GM12874 (cell line): ENCODE results near the gene GATM.

Experiments used
- CTCF ChIP-seq: IDR thresholded peaks from 2 replicates; pipeline ENCODE4 v1.5.1; 2011; ENCODE audit warnings: low read depth, mild to moderate bottlenecking, control low read depth, low read length, moderate library complexity; ENCODE audit not compliant: insufficient read depth

The GATM gene

GRCh38 chr15:45337224-45337623, 41.1 kb downstream of the GATM start:
- TF ChIP-seq CTCF, result no peak

- no peak for TF ChIP-seq CTCF
Measured at GRCh38 chr15:45333550-45333949, 44.8 kb downstream of the GATM start.

- no peak for TF ChIP-seq CTCF
Measured at GRCh38 chr15:45332694-45333093, 45.6 kb downstream of the GATM start.

GRCh38 chr15:45331972-45332371, 46.4 kb downstream of the GATM start:
- TF ChIP-seq CTCF, result no peak

GRCh38 chr15:45328663-45329062, 49.7 kb downstream of the GATM start:
- TF ChIP-seq CTCF, result no peak

- TF ChIP-seq CTCF, result no peak
Measured at GRCh38 chr15:45326741-45327140, 51.6 kb downstream of the GATM start.

GRCh38 chr15:45326280-45326679, 52.1 kb downstream of the GATM start:
- TF ChIP-seq CTCF, result no peak

- TF ChIP-seq CTCF, result no peak
Measured at GRCh38 chr15:45320581-45321205, 57.7 kb downstream of the GATM start.
